HepG2 (cell line): ENCODE measurements around the gene FASLG. TPM values are rescaled to one million over a fixed set of nuclear protein-coding genes. Genes with fewer than 3 reads are reported as not detected.

ENCODE experiments used
- ATAC-seq: fragments of 200-7000 bp; cut with Tn5 transposase; 3 replicates; pipeline ENCODE4 v1.9.1; 2020; ENCODE audit warnings: mild to moderate bottlenecking, moderate library complexity
- BruUV-seq: library from RNA; stranded (reverse); fragments of 400-500 nt; replicated peaks from 2 replicates; lab custom pipeline; 2021; lab: Mats Ljungman, UMichigan
- CTCF ChIA-PET: fragments of 300-600 bp; formaldehyde crosslinking; extraction: SDS; loops from one replicate; lab custom pipeline; 2021; ENCODE audit warnings: low total read pairs, inconsistent platforms, low intra/inter-chr PET ratio; lab: Yijun Ruan, JAX
- POLR2A ChIA-PET: fragments of 350-600 bp; sonication (Branson Sonifier 250); formaldehyde crosslinking; loops from one replicate; lab custom pipeline; 2020; ENCODE audit warnings: antibody characterized with exemption, inconsistent platforms; lab: Yijun Ruan, JAX
- DNase-seq: peaks from one replicate; pipeline ENCODE4 v3.0.0-alpha.2; 2015; ENCODE audit warnings: low spot score
- FAIRE-seq: peaks from 3 replicates; lab custom pipeline; 2011; peaks lifted over from hg19 to GRCh38; lab: Jason Lieb, UNC
- H2AFZ ChIP-seq: one replicate; pipeline ENCODE4 v1.6.1; 2011; ENCODE audit warnings: low read length, inconsistent platforms
- H3K27ac ChIP-seq: fragments of 300-600 bp; 3 replicates; pipeline ENCODE4 v1.8.0; 2011; ENCODE audit warnings: mixed run types, mild to moderate bottlenecking, mixed read lengths, low read length, inconsistent platforms; ENCODE audit not compliant: insufficient read depth; ENCODE audit errors: extremely low read length
- H3K27me3 ChIP-seq, 2 experiments: fragments of 200-600 bp in 1 of 2; 2 replicates in 1 of 2; 3 replicates in 1 of 2; pipeline versions ENCODE4 v1.6.0 to v1.8.0; 2011; ENCODE audit warnings: low read length in 2 of 2, mild to moderate bottlenecking in 2 of 2, moderate library complexity in 2 of 2, inconsistent platforms in 1 of 2; ENCODE audit not compliant: insufficient read depth in 2 of 2, control insufficient read depth in 1 of 2
- H3K36me3 ChIP-seq, 2 experiments: fragments of 200-600 bp in 1 of 2; replicated peaks in 1 of 2; 2 replicates in 1 of 2; 3 replicates in 1 of 2; pipeline versions ENCODE4 v1.5.1 to v1.8.0; 2011; ENCODE audit warnings: low read length in 2 of 2, inconsistent platforms in 1 of 2; ENCODE audit not compliant: insufficient read depth in 2 of 2, control insufficient read depth in 1 of 2
- H3K4me1 ChIP-seq: 2 replicates; pipeline ENCODE4 v1.5.1; 2012; ENCODE audit warnings: low read length, inconsistent platforms; ENCODE audit not compliant: insufficient read depth
- H3K4me2 ChIP-seq: 2 replicates; pipeline ENCODE4 v1.6.0; 2011; ENCODE audit warnings: low read depth, low read length, inconsistent platforms
- H3K4me3 ChIP-seq, 3 experiments: fragments of 200-600 bp in 1 of 3; sonication (generic), shearing (Covaris generic) in 1 of 3; replicated peaks in 1 of 3; 2 replicates each; pipeline ENCODE4 v1.5.1; 2011 to 2016; ENCODE audit warnings: low read length in 3 of 3, inconsistent platforms in 2 of 3, low read depth in 2 of 3, mild to moderate bottlenecking in 2 of 3, control low read depth in 1 of 3, mixed read lengths in 1 of 3; ENCODE audit not compliant: insufficient read depth in 1 of 3
- H3K79me2 ChIP-seq: one replicate; pipeline ENCODE4 v1.6.1; 2011; ENCODE audit warnings: low read length, inconsistent platforms; ENCODE audit not compliant: insufficient read depth
- H3K9ac ChIP-seq: 2 replicates; pipeline ENCODE4 v1.6.0; 2011; ENCODE audit warnings: mild to moderate bottlenecking, low read depth, low read length, inconsistent platforms; ENCODE audit not compliant: insufficient read depth
- H3K9me3 ChIP-seq: 2 replicates; pipeline ENCODE4 v1.5.1; 2012; ENCODE audit warnings: mild to moderate bottlenecking, low read length
- H4K20me1 ChIP-seq: 2 replicates; pipeline ENCODE4 v1.6.0; 2011; ENCODE audit warnings: inconsistent platforms, mild to moderate bottlenecking, low read length, moderate library complexity; ENCODE audit not compliant: insufficient read depth
- ZNF142 ChIP-seq: sonication (generic); formaldehyde crosslinking; IDR thresholded peaks from 2 replicates; pipeline ENCODE4 v1.4.0; 2020; ENCODE audit warnings: missing genetic modification reagents
- ZNF232 ChIP-seq: sonication (generic); formaldehyde crosslinking; IDR thresholded peaks from 2 replicates; pipeline ENCODE4 v1.4.0; 2020; ENCODE audit warnings: missing genetic modification reagents, borderline replicate concordance
- WGBS: methylation state at CpG from one replicate; pipeline ENCODE4 v1.1.6; 2017; ENCODE audit warnings: low lambda C conversion rate; 5-methylcytosine and 5-hydroxymethylcytosine counted together
- in situ Hi-C: cut with HindIII; loops from 2 replicates; pipeline ENCODE4 v1.10.0; 2017; ENCODE audit warnings: low pct_unique_long_range_greater_than_20kb; ENCODE audit not compliant: extremely low pct_ligation_motif_present
- intact Hi-C: fragments of 100-400 bp; cut with micrococcal nuclease; formaldehyde crosslinking; loops from one replicate; pipeline ENCODE4 v1.10.0; 2022; ENCODE audit not compliant: unreplicated experiment
- polyA plus RNA-seq, 8 experiments: library from polyadenylated mRNA; depleted of rRNA in 3 of 8; stranded (reverse) in 7 of 8; unstranded in 1 of 8; fragments of >200 nt; fragmentation: Illumina TruSeq in 4 of 8; extraction: Trizol in 4 of 8; gene quantifications; 2 replicates each; pipeline versions ENCODE4 v1.2.1 to v1.2.3, GENCODE V29; 2011 to 2016; ENCODE audit warnings: low read depth in 4 of 8, missing spikeins in 1 of 8, mixed read lengths in 1 of 8; ENCODE audit not compliant: insufficient read depth in 1 of 8
- total RNA-seq, 5 experiments: library from RNA; depleted of rRNA; stranded (reverse); fragments of >200 nt; fragmentation: Illumina TruSeq; extraction: Trizol; gene quantifications; 2 replicates each; pipeline ENCODE4 v1.2.3, GENCODE V29; 2016; ENCODE audit warnings: low read depth in 1 of 5
- TF ChIP-seq, protein P1 (sequence below): sonication (generic); formaldehyde crosslinking; IDR thresholded peaks from 2 replicates; pipeline ENCODE4 v1.4.0; 2020; ENCODE audit warnings: mild to moderate bottlenecking, missing genetic modification reagents
- TF ChIP-seq, protein P2 (sequence below), 2 experiments: sonication (generic) in 1 of 2; formaldehyde crosslinking in 1 of 2; IDR thresholded peaks; 2 replicates each; pipeline versions ENCODE4 v1.4.0 to v1.6.1; 2016 to 2020; ENCODE audit warnings: borderline replicate concordance in 1 of 2, low read depth in 1 of 2, mild to moderate bottlenecking in 1 of 2, missing genetic modification reagents in 1 of 2

FASLG gene
- total and polyA plus RNA-seq, 2 of the 13 experiments (the other 11 are each of a cell fraction or from before 2014, with no cell fraction given), result 0.08 TPM; not detected in 1

DNA sequence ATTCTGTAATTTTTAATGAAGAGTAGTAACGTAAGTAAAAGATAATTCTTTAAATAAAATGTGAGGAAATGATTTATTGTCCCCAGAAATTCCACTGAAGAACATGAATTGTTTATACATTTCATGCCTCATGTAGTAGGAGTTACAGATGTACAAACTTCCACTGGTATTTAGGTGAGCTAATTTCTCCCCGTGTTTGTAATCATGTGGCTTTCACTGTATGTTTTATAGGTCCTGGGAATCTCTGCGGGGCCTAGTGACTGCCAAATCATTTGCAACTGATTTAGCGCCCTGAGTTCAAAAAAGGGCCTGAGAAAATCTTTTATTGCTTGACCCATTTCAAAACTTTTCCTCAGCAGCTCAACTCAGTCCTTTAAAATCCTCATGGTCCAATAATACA, 30.5 kb upstream of the FASLG start:
- Histone ChIP-seq H4K20me1 (no peaks in the 10 kb centered on the region), H3K27me3 (no peaks in the 10 kb centered on the region), H3K79me2 (no peaks in the 10 kb centered on the region), H3K36me3 (no peaks in the 10 kb centered on the region), H3K4me3 (no peak overlapping the region), H2AFZ (no peak overlapping the region), H3K9ac (no peak overlapping the region), H3K9me3 (no peaks in the 10 kb centered on the region), H3K27ac (no peak overlapping the region), H3K4me2 (no peak overlapping the region)
- in situ Hi-C loops, result no loop called here
- 61% methylated on average over 4 of the region's 4 CpGs for WGBS
- BruUV-seq, result no TSS peak
- no peak for DNase-seq
- no peak for FAIRE-seq
- CTCF ChIA-PET, result no interaction called here
- TF ChIP-seq, protein P1, sequence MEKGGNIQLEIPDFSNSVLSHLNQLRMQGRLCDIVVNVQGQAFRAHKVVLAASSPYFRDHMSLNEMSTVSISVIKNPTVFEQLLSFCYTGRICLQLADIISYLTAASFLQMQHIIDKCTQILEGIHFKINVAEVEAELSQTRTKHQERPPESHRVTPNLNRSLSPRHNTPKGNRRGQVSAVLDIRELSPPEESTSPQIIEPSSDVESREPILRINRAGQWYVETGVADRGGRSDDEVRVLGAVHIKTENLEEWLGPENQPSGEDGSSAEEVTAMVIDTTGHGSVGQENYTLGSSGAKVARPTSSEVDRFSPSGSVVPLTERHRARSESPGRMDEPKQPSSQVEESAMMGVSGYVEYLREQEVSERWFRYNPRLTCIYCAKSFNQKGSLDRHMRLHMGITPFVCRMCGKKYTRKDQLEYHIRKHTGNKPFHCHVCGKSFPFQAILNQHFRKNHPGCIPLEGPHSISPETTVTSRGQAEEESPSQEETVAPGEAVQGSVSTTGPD, result no peak
- TF ChIP-seq, protein P2, sequence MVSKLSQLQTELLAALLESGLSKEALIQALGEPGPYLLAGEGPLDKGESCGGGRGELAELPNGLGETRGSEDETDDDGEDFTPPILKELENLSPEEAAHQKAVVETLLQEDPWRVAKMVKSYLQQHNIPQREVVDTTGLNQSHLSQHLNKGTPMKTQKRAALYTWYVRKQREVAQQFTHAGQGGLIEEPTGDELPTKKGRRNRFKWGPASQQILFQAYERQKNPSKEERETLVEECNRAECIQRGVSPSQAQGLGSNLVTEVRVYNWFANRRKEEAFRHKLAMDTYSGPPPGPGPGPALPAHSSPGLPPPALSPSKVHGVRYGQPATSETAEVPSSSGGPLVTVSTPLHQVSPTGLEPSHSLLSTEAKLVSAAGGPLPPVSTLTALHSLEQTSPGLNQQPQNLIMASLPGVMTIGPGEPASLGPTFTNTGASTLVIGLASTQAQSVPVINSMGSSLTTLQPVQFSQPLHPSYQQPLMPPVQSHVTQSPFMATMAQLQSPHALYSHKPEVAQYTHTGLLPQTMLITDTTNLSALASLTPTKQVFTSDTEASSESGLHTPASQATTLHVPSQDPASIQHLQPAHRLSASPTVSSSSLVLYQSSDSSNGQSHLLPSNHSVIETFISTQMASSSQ (IDR thresholded peaks at IDR 0.05; ENCODE audit: low read depth), result no peak
- TF ChIP-seq, protein P2 (CRISPR knock-in tag; IDR thresholded peaks at IDR 0.05; ENCODE audit: borderline replicate concordance), result no peak
- TF ChIP-seq ZNF142 (CRISPR knock-in tag) (no peak), ZNF232 (CRISPR knock-in tag) (no peak)
- TF ChIP-seq, all 625 proteins: peak for 0
- H3K4me1 ChIP-seq, result peaks cover 36% of the 10 kb centered on the region
- intact Hi-C loops, result no loop called here
- no peak for ATAC-seq
- POLR2A ChIA-PET, result no interaction called here
